Fibroblast of mammary gland (primary cell): ENCODE data around the gene DCAF8.

Experiments
- DNase-seq: peaks from one replicate; pipeline ENCODE4 v3.0.0-alpha.2; 2010; ENCODE audit warnings: low read depth
- H3K4me3 ChIP-seq: 2 replicates; pipeline ENCODE4 v1.5.1; 2011; ENCODE audit warnings: low read depth, mild to moderate bottlenecking, low read length, moderate library complexity; ENCODE audit not compliant: control insufficient read depth
- CTCF ChIP-seq: conservative IDR thresholded peaks from 2 replicates; pipeline ENCODE4 v1.5.1; 2011; ENCODE audit warnings: low read depth, low read length, inconsistent platforms; ENCODE audit not compliant: control insufficient read depth, insufficient read depth

DCAF8 gene

GRCh38 chr1:160227034-160227433, 35.3 kb downstream of the DCAF8 start:
- DNase-seq: no peak
- no peak overlapping the region for H3K4me3 ChIP-seq
- TF ChIP-seq CTCF: no peak

GRCh38 chr1:160226623-160227022, 35.7 kb downstream of the DCAF8 start:
- TF ChIP-seq CTCF: no peak
- H3K4me3 ChIP-seq: no peak overlapping the region
- DNase-seq: no peak

GRCh38 chr1:160225345-160225744, 37.0 kb downstream of the DCAF8 start:
- no peak for TF ChIP-seq CTCF
- H3K4me3 ChIP-seq: no peak overlapping the region
- no peak for DNase-seq

- no peak for DNase-seq
- TF ChIP-seq CTCF: no peak
- H3K4me3 ChIP-seq: no peak overlapping the region
These were observed 37.7 kb downstream of the DCAF8 start for GRCh38 chr1:160224606-160225005.

GRCh38 chr1:160222546-160222945, 39.8 kb downstream of the DCAF8 start:
- no peak overlapping the region for H3K4me3 ChIP-seq
- TF ChIP-seq CTCF: no peak
- no peak for DNase-seq

- H3K4me3 ChIP-seq: no peak overlapping the region
- TF ChIP-seq CTCF: no peak
- no peak for DNase-seq
These were observed 41.3 kb downstream of the DCAF8 start for GRCh38 chr1:160221089-160221488.

GRCh38 chr1:160220301-160220700, 42.0 kb downstream of the DCAF8 start:
- H3K4me3 ChIP-seq: no peak overlapping the region
- no peak for DNase-seq
- no peak for TF ChIP-seq CTCF
